ENCODE data around the gene TNPO2. TPM values are rescaled to one million over a fixed set of nuclear protein-coding genes. Genes with fewer than 3 reads are reported as not detected.

TNPO2 gene
- 127 and 138 TPM in 2 replicates for total RNA-seq
- long read RNA-seq, partial matches to known transcripts: 0 of 6 reads
- long read RNA-seq, other reads (novel, unspliced or antisense): 4 of 6 reads

DNA sequence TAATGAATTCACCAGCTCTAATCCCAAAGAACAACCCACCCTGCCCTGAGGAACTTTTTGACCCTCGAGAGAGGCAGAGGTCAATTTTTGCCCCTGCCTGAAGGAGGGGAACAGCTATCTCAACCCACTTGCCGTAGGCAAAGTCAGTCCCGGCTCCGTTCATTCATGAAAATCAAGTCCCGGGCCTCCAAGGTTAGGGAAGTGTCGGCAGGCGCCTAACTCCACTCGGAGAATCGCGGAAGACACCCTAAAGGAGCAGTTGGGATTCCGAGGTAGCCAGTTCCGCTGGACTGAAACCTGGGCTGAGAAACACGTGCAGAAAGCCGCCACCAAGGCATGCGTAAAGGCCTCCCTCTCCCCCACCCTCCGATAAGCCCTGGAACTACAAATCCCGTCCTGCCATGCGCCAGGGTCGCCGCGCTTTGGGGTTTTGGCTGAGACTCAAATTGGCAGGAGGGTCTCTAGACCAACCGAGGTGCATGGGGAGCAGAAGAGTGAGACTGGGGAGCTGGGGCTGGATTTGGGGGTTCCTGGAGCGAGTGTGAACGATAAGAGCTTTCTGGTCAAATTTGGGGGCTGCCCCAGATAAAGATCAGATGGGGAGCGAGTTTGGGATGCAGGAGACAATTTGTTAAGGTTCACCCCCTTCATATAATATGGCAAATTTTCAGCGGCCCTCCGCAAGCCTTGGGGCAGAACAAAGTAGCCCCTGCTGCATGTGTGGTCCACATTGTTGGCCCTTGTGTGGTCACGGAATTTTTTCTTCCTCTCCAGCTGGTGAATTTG is at the start of gene TNPO2:
Gene TNPO2, minus strand, starts transcription at position 292 of the 786 bp plus-strand sequence. CDS start 2,955 bp downstream, outside the sequence.
- TF ChIP-seq, protein P1, sequence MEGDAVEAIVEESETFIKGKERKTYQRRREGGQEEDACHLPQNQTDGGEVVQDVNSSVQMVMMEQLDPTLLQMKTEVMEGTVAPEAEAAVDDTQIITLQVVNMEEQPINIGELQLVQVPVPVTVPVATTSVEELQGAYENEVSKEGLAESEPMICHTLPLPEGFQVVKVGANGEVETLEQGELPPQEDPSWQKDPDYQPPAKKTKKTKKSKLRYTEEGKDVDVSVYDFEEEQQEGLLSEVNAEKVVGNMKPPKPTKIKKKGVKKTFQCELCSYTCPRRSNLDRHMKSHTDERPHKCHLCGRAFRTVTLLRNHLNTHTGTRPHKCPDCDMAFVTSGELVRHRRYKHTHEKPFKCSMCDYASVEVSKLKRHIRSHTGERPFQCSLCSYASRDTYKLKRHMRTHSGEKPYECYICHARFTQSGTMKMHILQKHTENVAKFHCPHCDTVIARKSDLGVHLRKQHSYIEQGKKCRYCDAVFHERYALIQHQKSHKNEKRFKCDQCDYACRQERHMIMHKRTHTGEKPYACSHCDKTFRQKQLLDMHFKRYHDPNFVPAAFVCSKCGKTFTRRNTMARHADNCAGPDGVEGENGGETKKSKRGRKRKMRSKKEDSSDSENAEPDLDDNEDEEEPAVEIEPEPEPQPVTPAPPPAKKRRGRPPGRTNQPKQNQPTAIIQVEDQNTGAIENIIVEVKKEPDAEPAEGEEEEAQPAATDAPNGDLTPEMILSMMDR (conservative IDR thresholded peaks at IDR 0.05): no peak
- peaks cover 15% of the 10 kb centered on the region for H3K36me3 Mint-ChIP-seq (ENCODE audit: low read depth)

DNA sequence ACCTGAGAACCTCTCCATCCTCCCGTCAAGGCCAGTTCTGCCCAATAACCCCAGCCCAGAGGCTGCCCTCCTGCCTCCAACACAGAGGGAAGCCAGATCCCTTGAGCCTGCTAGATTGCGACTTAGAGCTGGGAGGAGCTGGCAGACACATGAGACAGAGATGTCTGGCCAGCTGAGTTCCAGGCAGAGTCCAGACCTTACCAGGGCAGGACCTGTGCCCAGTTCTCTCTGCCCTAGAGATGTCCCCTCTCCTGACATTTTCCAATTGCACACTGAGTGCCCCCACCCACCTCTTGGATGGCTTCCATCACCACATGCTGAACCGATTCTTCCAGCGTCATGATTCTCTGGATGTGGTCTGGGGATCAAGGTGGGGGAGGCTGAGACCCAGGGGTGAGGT is 48.6 kb upstream of the TNPO2 start:
- no peak for DNase-seq (ENCODE audit: low read depth, low spot score)
- Mint-ChIP-seq H3K4me3 (peak overlapping the region; percentile 38), H3K9me3 (no peaks in the 10 kb centered on the region), H3K36me3 (ENCODE audit: low read depth) (no peaks in the 10 kb centered on the region), H3K27ac (ENCODE audit: unreplicated experiment) (no peak overlapping the region), H3K27me3 (ENCODE audit: low read depth) (no peaks in the 10 kb centered on the region), H3K4me1 (peaks cover 16% of the 10 kb centered on the region)
- TF ChIP-seq, protein P1 (conservative IDR thresholded peaks at IDR 0.05): no peak

More for the DNA sequence above, at the start of gene TNPO2:
- DNase-seq (ENCODE audit: low read depth, low spot score): peak; percentile 67
- H3K4me1 Mint-ChIP-seq: peaks cover 40% of the 10 kb centered on the region
- H3K27ac Mint-ChIP-seq (ENCODE audit: unreplicated experiment): peak within 1 kb of the TSS; percentile 100
- no peaks in the 10 kb centered on the region for H3K9me3 Mint-ChIP-seq
- H3K27me3 Mint-ChIP-seq (ENCODE audit: low read depth): peaks cover 10% of the 10 kb centered on the region
- H3K4me3 Mint-ChIP-seq: peak within 1 kb of the TSS; percentile 100

DNA sequence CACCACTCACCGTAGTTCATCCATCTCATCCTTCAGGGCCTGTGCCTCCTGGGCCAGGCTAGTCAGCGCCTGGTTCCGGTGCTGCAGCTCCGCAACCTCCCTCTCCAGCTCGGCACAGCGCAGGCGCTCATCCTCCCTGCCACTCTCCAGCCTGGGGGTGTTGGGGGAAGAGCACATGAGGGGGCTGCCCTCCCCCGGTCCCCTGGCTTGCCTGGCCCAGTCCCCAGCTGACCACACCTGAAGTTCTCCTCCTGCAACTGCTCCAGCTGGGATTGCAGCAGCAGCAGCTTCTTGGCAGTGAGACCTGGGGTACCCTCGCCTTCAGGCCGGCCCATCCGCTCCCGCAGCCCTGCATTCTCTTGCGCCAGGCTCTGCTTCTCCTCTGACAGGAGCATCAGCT is 47.2 kb upstream of the TNPO2 start:
- Mint-ChIP-seq H3K4me3 (no peak overlapping the region), H3K4me1 (peaks cover 15% of the 10 kb centered on the region), H3K27me3 (ENCODE audit: low read depth) (no peaks in the 10 kb centered on the region), H3K36me3 (ENCODE audit: low read depth) (no peaks in the 10 kb centered on the region), H3K9me3 (no peaks in the 10 kb centered on the region), H3K27ac (ENCODE audit: unreplicated experiment) (no peak overlapping the region)
- TF ChIP-seq, protein P1 (conservative IDR thresholded peaks at IDR 0.05): no peak
- DNase-seq (ENCODE audit: low read depth, low spot score): no peak

DNA sequence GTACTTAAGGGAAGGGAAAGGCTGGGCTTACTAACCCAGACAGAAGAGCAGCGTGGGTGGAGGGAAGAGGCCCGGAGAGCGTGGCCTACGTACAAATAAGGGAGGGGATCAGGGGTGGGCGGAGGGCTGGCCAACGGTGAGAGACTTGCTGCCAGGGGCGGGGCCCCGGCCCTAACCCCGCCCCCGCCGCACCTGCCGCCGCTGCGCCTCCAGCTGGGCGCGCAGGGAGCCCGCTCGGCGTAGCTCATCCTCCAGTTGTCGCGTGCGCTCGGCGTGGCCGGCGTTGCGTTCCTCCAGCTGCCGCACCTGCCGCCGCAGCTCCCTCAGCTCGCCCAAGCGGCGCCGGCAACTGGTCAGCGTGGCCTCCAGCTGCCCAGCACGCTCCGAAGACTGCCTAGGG is 46.0 kb upstream of the TNPO2 start:
- Mint-ChIP-seq H3K27me3 (ENCODE audit: low read depth) (no peaks in the 10 kb centered on the region), H3K27ac (ENCODE audit: unreplicated experiment) (no peak overlapping the region), H3K4me3 (no peak overlapping the region), H3K4me1 (peaks cover 14% of the 10 kb centered on the region), H3K36me3 (ENCODE audit: low read depth) (no peaks in the 10 kb centered on the region), H3K9me3 (no peaks in the 10 kb centered on the region)
- TF ChIP-seq, protein P1 (conservative IDR thresholded peaks at IDR 0.05): no peak
- peak; percentile 42 for DNase-seq (ENCODE audit: low read depth, low spot score)

DNA sequence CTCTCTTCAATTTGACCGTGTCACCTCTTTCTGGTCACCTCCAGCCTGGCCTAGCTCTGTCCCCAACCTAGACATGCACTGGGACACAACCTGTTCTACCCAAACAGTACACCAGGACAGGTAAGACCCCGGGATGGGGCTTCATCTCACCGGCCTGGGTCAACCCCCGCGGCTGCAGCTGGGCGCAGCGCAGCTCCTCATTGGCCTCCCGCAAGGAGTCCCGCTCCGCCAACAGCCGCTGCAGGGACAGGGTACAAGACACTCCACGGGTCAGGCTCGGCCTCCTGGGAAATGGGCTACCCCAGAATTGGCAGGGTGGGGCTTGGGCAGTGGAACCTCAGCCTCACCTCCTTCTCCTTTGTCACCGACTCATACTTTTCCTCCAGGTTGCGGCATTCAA is 43.9 kb upstream of the TNPO2 start:
- no peaks in the 10 kb centered on the region for H3K36me3 Mint-ChIP-seq (ENCODE audit: low read depth)
- H3K27me3 Mint-ChIP-seq (ENCODE audit: low read depth): no peaks in the 10 kb centered on the region
- H3K4me1 Mint-ChIP-seq: peaks cover 4% of the 10 kb centered on the region
- no peak overlapping the region for H3K27ac Mint-ChIP-seq (ENCODE audit: unreplicated experiment)
- no peak for DNase-seq (ENCODE audit: low read depth, low spot score)
- TF ChIP-seq, protein P1 (conservative IDR thresholded peaks at IDR 0.05): no peak
- no peaks in the 10 kb centered on the region for H3K9me3 Mint-ChIP-seq
- no peak overlapping the region for H3K4me3 Mint-ChIP-seq
